GM18508 (cell line): ENCODE data around the gene GBF1.
"Not testable (repeated sequence)": the region's sequence is repeated elsewhere in the genome, so short reads cannot be mapped to it uniquely, and the experiment has no call there.

Experiments used
- ATAC-seq: cut with Tn5 transposase; IDR thresholded peaks from one replicate; pipeline ENCODE4 v1.9.1; 2021; ENCODE audit warnings: moderate number of reproducible peaks; ENCODE audit not compliant: insufficient read depth, unreplicated experiment

The GBF1 gene

GRCh38 chr10:102245082-102245931 lies at the start of gene GBF1:
Gene GBF1, plus strand, starts transcription at chr10:102245532. Its CDS starts 13,407 bp downstream, at chr10:102258939.
- ATAC-seq: peak; percentile 90

GRCh38 chr10:102196893-102197292 lies 48.4 kb upstream of the GBF1 start:
- ATAC-seq: no peak

- ATAC-seq: no peak
Measured at GRCh38 chr10:102198027-102198426, 47.3 kb upstream of the GBF1 start.

GRCh38 chr10:102200751-102201640 lies 44.3 kb upstream of the GBF1 start:
- no peak for ATAC-seq

- no peak for ATAC-seq
Measured at GRCh38 chr10:102202386-102202785, 42.9 kb upstream of the GBF1 start.

- ATAC-seq: no peak
Measured at GRCh38 chr10:102208311-102209035, 36.9 kb upstream of the GBF1 start.

- no peak for ATAC-seq
Measured at GRCh38 chr10:102211615-102212299, 33.6 kb upstream of the GBF1 start.

- not testable (repeated sequence) for ATAC-seq
Measured at GRCh38 chr10:102213599-102213998, 31.7 kb upstream of the GBF1 start.

- ATAC-seq: no peak
Measured at GRCh38 chr10:102219370-102219769, 26.0 kb upstream of the GBF1 start.

GRCh38 chr10:102220612-102221011 lies 24.7 kb upstream of the GBF1 start:
- no peak for ATAC-seq

- ATAC-seq: no peak
Measured at GRCh38 chr10:102222797-102223196, 22.5 kb upstream of the GBF1 start.

- no peak for ATAC-seq
Measured at GRCh38 chr10:102225646-102226541, 19.4 kb upstream of the GBF1 start, which contains the start of gene ELOVL3. Gene ELOVL3, plus strand, starts transcription at chr10:102226299. Its CDS starts 250 bp downstream, at chr10:102226549.

- ATAC-seq: no peak
Measured at GRCh38 chr10:102226542-102226870, 18.8 kb upstream of the GBF1 start.

- ATAC-seq: no peak
Measured at GRCh38 chr10:102227050-102227449, 18.3 kb upstream of the GBF1 start.

- no peak for ATAC-seq
Measured at GRCh38 chr10:102229810-102230263, 15.5 kb upstream of the GBF1 start.

GRCh38 chr10:102230264-102230860 lies 15.0 kb upstream of the GBF1 start:
- ATAC-seq: no peak

GRCh38 chr10:102230861-102231356 lies 14.4 kb upstream of the GBF1 start:
- ATAC-seq: no peak
